ENCODE data around the gene MYOZ1. TPM values are rescaled to one million over a fixed set of nuclear protein-coding genes. Genes with fewer than 3 reads are reported as not detected.
"Not testable (repeated sequence)": the region's sequence is repeated elsewhere in the genome, so short reads cannot be mapped to it uniquely, and the experiment has no call there.

The MYOZ1 gene
- polyA plus RNA-seq, 1 donor (not counting 4 experiments of a cell fraction or from before 2014, with no cell fraction given): not detected

- H3K9ac ChIP-seq (ENCODE audit: control insufficient read depth, extremely low read depth, insufficient read depth, low read length); H2AFZ ChIP-seq (ENCODE audit: control insufficient read depth, low read length); H3K27ac ChIP-seq (ENCODE audit: control insufficient read depth, insufficient read depth, low read length); FAIRE-seq; H3K4me2 ChIP-seq (ENCODE audit: control insufficient read depth, extremely low read depth, insufficient read depth, low read depth, low read length); H3K9me1 ChIP-seq (ENCODE audit: control insufficient read depth, extremely low read depth, insufficient read depth, low read length); H3K36me3 ChIP-seq (ENCODE audit: control insufficient read depth in 2 of 2, extremely low read depth in 1 of 2, insufficient read depth in 2 of 2, low read length in 2 of 2); H4K20me1 ChIP-seq (ENCODE audit: control insufficient read depth, extremely low read depth, insufficient read depth, low read length); DNase-seq (ENCODE audit: low read depth, low spot score); H3K27me3 ChIP-seq (ENCODE audit: control insufficient read depth, extremely low read depth, insufficient read depth, low read length); H3K4me3 ChIP-seq (ENCODE audit: control insufficient read depth in 2 of 3, extremely low read depth in 1 of 3, insufficient read depth in 2 of 3, low read depth in 1 of 3, low read length in 3 of 3); H3K9me3 ChIP-seq (ENCODE audit: control insufficient read depth, low read depth, low read length); H3K79me2 ChIP-seq (ENCODE audit: control insufficient read depth, insufficient read depth, low read length); H3K4me1 ChIP-seq (ENCODE audit: control insufficient read depth, extremely low read depth, insufficient read depth, low read length); dilution Hi-C loops (cut with MboI; ENCODE audit: extremely low pct_ligation_motif_present, low sequenced_read_pairs): not testable (repeated sequence)
Observed at GRCh38 chr10:73663621-73664020, 22.3 kb upstream of the MYOZ1 start.

- DNase-seq (ENCODE audit: low read depth, low spot score); H3K9ac ChIP-seq (ENCODE audit: control insufficient read depth, extremely low read depth, insufficient read depth, low read length); H3K9me3 ChIP-seq (ENCODE audit: control insufficient read depth, low read depth, low read length); H4K20me1 ChIP-seq (ENCODE audit: control insufficient read depth, extremely low read depth, insufficient read depth, low read length); H3K27me3 ChIP-seq (ENCODE audit: control insufficient read depth, extremely low read depth, insufficient read depth, low read length); dilution Hi-C loops (cut with MboI; ENCODE audit: extremely low pct_ligation_motif_present, low sequenced_read_pairs); H3K27ac ChIP-seq (ENCODE audit: control insufficient read depth, insufficient read depth, low read length); H3K36me3 ChIP-seq (ENCODE audit: control insufficient read depth in 2 of 2, extremely low read depth in 1 of 2, insufficient read depth in 2 of 2, low read length in 2 of 2); H2AFZ ChIP-seq (ENCODE audit: control insufficient read depth, low read length); FAIRE-seq; H3K9me1 ChIP-seq (ENCODE audit: control insufficient read depth, extremely low read depth, insufficient read depth, low read length); H3K4me2 ChIP-seq (ENCODE audit: control insufficient read depth, extremely low read depth, insufficient read depth, low read depth, low read length); H3K79me2 ChIP-seq (ENCODE audit: control insufficient read depth, insufficient read depth, low read length); H3K4me1 ChIP-seq (ENCODE audit: control insufficient read depth, extremely low read depth, insufficient read depth, low read length); H3K4me3 ChIP-seq (ENCODE audit: control insufficient read depth in 2 of 3, extremely low read depth in 1 of 3, insufficient read depth in 2 of 3, low read depth in 1 of 3, low read length in 3 of 3): not testable (repeated sequence)
Observed at GRCh38 chr10:73662705-73663104, 21.4 kb upstream of the MYOZ1 start.

GRCh38 chr10:73655990-73656298 is 14.7 kb upstream of the MYOZ1 start, which contains the start of gene SYNPO2L:
Gene SYNPO2L (minus strand): TSS chr10:73656029. CDS start chr10:73655922, 107 bp downstream.
- H2AFZ ChIP-seq (ENCODE audit: control insufficient read depth, low read length): no peak within 1 kb of the TSS
- no peaks in the 10 kb centered on the region for H3K79me2 ChIP-seq (ENCODE audit: control insufficient read depth, insufficient read depth, low read length)
- no peak within 1 kb of the TSS for H3K4me2 ChIP-seq (ENCODE audit: control insufficient read depth, extremely low read depth, insufficient read depth, low read depth, low read length)
- no peaks in the 10 kb centered on the region for H3K9me3 ChIP-seq (ENCODE audit: control insufficient read depth, low read depth, low read length)
- DNase-seq (ENCODE audit: low read depth, low spot score) (no peak), FAIRE-seq (no peak)
- H3K27me3 ChIP-seq (ENCODE audit: control insufficient read depth, extremely low read depth, insufficient read depth, low read length): no peaks in the 10 kb centered on the region
- no peak within 1 kb of the TSS for H3K27ac ChIP-seq (ENCODE audit: control insufficient read depth, insufficient read depth, low read length)
- TF ChIP-seq EZH2 (IDR thresholded peaks at IDR 0.05; ENCODE audit: low read length) (no peak), CTCF (optimal IDR thresholded peaks at IDR 0.05 in 1 of 3, IDR thresholded peaks at IDR 0.05 in 1 of 3, conservative IDR thresholded peaks at IDR 0.05 in 1 of 3; ENCODE audit: extremely low read depth in 1 of 3, insufficient read depth in 2 of 3, low read length in 3 of 3) (no peak)
- no peak within 1 kb of the TSS for H3K9ac ChIP-seq (ENCODE audit: control insufficient read depth, extremely low read depth, insufficient read depth, low read length)
- no peak within 1 kb of the TSS for H3K4me3 ChIP-seq (ENCODE audit: control insufficient read depth in 2 of 3, extremely low read depth in 1 of 3, insufficient read depth in 2 of 3, low read depth in 1 of 3, low read length in 3 of 3)
- no peaks in the 10 kb centered on the region for H3K36me3 ChIP-seq (ENCODE audit: control insufficient read depth in 2 of 2, extremely low read depth in 1 of 2, insufficient read depth in 2 of 2, low read length in 2 of 2)
- H3K4me1 ChIP-seq (ENCODE audit: control insufficient read depth, extremely low read depth, insufficient read depth, low read length): no peaks in the 10 kb centered on the region
- H4K20me1 ChIP-seq (ENCODE audit: control insufficient read depth, extremely low read depth, insufficient read depth, low read length): no peaks in the 10 kb centered on the region
- no peaks in the 10 kb centered on the region for H3K9me1 ChIP-seq (ENCODE audit: control insufficient read depth, extremely low read depth, insufficient read depth, low read length)
- dilution Hi-C loops (cut with MboI; ENCODE audit: extremely low pct_ligation_motif_present, low sequenced_read_pairs): no loop called here
